GM19468 (cell line): ENCODE results near the gene THBS4.

ENCODE experiments used
- ATAC-seq: cut with Tn5 transposase; IDR thresholded peaks from one replicate; pipeline ENCODE4 v1.9.1; 2021; ENCODE audit warnings: mild to moderate bottlenecking, moderate library complexity, moderate number of reproducible peaks; ENCODE audit not compliant: unreplicated experiment; ENCODE audit errors: extremely low read depth

THBS4 gene

DNA sequence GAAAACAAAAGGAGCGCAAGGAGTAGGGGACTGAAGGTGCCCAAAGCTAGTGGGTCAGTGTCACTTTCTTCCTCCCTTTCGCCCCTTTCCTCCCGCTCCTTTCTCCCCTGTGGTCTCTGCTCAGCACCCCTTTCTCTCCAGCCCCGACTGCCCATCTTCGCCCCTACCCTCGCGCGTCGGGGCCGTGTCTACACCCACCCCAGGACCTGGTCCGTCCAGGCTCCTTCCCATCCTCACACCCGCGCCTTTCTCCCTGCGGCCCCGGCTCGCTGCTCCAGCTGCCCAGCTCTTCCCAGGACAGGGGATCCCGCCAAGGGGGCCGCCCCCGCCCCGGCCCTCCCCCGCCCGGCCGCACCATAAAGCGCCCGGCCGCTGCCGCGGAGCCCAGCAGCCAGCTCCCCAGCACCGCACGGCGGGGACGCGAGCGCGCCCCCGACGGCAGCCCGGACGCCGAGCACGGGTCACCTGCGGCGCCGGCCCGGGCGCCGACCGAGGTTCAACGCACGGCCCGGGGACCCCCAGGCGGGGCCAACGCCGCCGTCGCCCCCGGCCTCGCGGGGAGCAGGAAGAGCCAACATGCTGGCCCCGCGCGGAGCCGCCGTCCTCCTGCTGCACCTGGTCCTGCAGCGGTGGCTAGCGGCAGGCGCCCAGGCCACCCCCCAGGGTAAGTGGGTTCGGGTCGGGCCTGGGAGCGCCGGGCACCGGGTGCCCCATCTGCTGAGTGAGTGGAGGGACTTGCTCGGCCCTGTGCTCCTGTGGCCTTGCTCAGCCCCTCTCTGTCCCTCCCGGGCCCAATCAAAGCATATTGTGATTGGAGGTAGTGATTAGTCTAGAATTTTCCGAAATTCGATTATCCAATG lies at the start of gene THBS4:
Gene THBS4, plus strand, starts transcription at position 387 of the 860 bp plus-strand sequence. Its CDS starts 190 bp downstream, at position 577.
- ATAC-seq: no peak

DNA sequence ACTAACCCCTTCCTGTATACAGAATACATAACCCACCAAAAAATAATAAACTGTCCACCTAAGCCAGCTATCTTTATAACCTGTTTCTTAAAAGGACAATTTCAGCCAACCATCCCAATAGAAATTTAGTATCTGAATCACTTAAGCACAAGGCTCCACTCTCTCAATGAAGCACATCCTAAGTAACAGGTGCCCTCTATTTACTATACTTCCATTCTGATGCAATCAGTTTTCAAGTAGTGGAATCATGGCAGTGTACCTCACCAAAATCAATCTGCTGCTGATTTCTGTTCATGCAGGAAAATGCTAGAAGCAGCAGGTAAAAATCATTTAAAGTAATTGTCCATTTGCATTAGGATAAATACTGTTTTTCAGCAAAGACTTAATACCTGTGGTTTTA lies 48.9 kb upstream of the THBS4 start:
- no peak for ATAC-seq

DNA sequence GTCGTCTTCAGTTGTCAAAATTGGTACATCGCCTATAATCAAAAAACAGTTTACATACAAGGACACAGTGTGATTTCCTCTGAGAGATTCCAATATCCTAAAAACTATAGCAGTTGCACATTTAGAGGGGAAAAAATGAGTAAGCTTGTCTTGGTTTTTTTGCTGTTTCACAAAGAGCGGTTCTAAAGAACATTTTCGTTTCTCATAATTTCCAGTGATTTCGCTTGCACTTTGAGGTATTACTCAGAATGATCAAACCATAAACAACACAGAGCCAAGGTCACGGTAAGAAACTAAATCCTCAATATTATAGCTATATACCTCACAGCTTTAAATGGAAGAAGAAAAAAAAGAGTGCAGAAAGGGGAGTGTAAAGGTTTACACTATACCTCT lies 44.9 kb upstream of the THBS4 start:
- ATAC-seq: no peak

DNA sequence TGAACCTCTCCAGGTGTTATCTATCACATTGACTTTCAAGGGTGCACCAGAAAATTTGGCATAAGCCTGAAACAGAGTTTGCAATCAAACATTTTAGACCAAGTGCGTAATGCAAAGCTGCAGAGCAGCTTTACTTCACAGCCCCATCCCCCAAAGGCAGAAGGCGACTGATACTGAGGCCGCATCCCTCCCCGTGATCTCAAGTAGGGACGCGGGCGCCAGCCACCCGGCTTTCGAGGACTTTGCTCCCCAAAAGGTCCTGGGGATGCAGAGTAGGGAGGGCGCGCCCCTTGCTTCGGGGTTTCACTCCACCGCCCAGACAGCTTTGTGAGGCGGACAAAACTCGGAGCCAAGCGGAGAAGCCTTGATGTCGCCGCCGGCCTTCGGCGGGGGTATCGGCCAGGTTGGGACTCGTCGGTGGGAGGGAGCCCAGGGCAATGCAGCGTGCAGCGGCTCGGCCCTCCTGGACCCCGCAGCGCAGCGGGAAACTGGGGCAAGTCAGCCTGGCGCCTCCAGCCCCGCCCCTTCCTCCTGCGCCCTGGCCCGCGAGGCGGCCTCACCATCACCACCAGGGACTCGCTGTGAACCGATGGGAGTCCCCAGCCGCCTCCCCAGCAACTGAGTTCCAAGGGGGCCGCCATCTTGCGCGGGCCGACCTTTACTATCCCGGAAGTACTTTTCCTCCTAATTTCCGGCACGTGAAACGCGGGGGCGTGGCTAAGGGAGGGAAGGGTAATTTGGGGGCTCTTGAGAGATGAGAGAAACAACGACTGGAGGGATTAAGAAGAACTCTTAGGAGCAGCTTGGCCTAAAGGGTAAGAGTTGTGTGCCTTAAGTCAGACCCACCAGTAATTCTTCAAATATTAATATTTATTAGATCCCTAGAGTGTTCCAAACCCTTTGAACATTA lies 44.3 kb upstream of the THBS4 start, which contains the start of gene MTX3:
Gene MTX3, minus strand, starts transcription at position 665 of the 910 bp plus-strand sequence. Its CDS starts 24 bp downstream, at position 641.
- peak; percentile 36 for ATAC-seq

DNA sequence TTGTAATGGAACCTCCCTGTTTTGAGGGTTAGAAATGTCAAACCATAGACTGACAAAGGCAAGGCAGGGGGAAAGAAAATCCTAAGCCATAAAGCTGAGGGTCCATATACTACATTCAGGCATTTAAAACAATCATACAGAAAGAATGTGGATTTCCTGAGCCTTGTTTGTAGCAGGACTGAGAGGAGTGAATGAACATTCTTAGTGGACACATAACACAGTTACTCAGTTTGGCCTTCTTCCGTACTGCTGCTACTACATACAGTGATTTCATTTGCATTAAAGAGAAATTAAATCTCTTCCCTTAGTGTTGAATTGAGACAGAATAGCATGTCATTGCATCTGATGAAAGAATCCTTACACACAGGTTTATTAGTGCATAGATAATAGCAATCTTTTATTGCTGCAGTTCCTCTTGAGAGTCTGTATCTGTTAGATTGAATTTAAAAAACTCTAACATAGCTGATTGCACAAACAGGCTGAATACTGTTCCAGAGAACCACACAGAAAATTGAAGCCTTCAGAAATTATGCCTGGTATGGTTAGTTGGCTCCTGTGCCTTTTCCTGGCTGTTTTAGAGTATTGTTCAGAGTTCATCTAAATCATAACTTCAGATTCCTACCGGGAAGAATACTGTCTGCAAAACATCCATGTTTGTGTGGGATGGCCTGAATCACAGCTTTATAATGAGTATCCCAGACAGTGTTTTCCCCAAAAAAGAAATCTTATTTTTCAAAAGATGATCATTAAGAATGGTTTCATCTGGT lies 42.1 kb upstream of the THBS4 start:
- ATAC-seq: no peak

DNA sequence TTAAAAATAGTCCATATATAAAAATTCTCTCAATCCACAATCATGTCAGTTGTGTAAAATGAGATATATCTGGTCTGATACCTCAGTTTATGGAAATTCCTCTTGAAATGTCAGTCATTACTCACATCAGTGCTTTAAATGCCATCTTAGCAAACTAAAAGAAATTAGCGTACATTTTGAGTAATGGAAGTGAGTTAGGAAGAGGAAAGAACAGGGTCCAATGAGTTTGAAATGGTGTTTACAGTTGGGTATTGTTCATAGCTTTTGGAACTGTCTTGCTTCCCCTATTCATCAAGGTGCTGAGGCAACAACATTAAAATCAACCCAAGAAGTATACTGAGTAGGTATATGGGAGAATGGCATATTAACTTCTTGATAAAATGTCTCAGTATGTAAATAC lies 35.4 kb upstream of the THBS4 start:
- no peak for ATAC-seq

DNA sequence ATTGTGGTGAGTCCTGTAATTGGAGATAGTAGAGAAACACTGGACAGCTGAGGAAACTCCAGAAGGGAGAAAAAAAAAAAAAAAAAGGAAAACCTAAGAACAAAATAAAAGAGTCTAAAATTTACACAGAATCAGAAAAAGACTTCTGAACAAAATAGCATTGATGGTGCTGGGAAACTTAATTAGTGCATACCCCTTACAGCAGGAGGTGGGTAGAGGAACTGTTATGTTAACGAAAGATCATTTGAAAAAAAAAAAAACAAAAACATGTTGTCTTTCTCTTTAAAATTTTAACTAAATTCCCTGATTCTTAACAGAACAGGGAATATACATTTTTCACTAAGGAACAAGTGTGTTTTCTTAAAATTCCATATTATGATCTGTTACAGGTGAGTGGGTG lies 32.5 kb upstream of the THBS4 start:
- ATAC-seq: no peak

GRCh38 chr5:80008995-80009765 lies 26.0 kb upstream of the THBS4 start:
- no peak for ATAC-seq

- no peak for ATAC-seq
Measured at GRCh38 chr5:80010754-80011392, 24.3 kb upstream of the THBS4 start.

DNA sequence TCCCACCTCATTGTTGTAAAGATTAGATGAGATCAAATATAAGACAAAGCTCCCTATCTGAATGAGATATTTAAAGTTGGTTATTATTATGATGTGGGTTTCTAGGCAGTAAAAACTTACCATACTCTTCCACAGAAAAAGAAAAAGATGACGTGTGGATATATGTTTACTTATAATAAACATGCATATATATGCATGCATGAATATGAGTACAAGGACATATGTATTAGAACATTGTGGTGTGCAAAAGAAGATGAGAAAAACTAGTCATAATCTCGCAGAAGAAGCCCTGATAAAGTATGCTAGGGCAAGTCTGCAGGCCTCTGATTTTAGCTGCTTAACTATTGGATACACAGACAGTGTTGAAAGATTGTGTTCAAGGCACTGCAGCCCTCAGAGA lies 10.1 kb upstream of the THBS4 start:
- no peak for ATAC-seq

GRCh38 chr5:80026841-80027240 lies 8.3 kb upstream of the THBS4 start:
- no peak for ATAC-seq

DNA sequence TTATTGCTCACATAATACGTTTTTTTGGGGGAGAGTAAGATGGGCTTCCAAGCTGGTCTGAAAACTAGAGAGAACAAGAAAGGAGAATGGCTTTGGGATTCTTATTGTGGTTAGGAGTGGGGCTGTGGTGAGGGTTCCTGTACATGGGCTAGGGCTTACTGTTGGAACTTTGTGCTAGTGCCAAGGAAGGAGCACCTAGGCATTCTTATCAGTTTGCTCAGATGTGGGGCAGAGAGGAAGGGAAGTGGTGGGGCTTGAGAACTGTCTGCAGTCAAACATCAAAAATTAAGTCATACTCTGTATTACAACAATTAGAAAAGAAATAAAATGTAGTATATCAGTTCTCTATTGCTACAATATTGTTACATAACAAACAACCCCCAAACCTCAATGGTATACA lies 4.0 kb upstream of the THBS4 start:
- no peak for ATAC-seq

GRCh38 chr5:80033513-80033912 lies 1.6 kb upstream of the THBS4 start:
- no peak for ATAC-seq

- no peak for ATAC-seq
Measured at GRCh38 chr5:80034559-80034958, 589 bp upstream of the THBS4 start.

DNA sequence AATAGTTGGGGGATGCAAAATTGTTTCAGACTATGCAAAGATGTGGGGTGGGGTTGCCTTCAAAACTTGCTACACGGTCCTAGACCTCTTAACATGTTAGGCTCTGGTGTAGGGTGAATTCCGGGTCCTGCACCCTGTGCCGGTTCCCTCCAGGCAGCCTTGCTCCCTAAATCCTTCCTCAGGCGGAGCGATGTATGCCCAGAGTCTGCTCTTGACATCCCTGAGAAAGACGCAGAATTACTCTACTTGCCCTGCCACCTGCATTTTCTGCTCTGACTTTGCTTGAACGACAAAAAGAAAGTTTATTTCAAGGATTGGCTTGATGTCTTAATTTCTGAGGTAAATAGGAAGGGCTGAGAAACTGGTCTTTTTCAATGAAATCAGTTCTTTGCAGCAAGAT lies 691 bp downstream of the THBS4 start:
- no peak for ATAC-seq

GRCh38 chr5:80036615-80037014 lies 1.5 kb downstream of the THBS4 start:
- ATAC-seq: no peak

DNA sequence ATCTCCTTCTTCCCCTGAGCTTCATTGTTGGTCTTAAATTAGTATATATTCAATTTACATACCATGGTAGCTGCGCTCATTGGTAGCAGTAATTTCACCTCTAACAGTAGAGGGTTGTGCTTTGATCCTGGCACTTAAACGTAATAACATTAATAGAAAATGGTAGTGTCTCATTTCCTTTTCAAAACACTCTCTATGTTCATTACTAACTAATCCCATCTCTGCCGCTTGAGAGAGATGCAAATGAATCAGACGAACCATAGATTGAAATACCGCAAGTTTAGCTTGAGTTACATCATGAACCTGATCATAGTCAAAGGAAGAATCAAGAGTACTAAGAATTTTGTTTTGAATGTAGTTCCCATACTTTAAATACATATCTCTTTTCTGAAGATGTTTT lies 2.2 kb downstream of the THBS4 start:
- ATAC-seq: no peak

DNA sequence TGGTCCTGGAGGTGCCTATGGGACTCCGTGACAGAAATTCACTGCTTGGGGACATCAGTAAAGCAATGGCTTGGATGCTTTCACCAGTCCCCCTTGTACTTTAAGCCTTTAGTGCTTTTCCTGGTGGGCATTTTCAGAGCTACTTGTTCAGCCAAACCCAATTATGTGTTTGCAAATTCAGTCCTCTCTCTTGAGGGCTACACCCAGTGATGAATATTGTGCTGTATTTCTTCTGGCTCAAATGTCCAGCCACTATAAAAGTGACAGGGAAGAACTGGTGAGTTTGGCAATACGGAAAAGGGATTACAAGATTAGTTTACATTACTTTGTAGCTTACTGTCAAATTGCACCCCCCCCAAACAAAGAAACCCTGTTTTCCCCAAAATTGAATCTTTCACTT lies 4.5 kb downstream of the THBS4 start:
- ATAC-seq: no peak

GRCh38 chr5:80041527-80041926 lies 6.4 kb downstream of the THBS4 start:
- no peak for ATAC-seq
